Naive thymus-derived CD4-positive, alpha-beta T cell (primary cell): Measurements from ENCODE around the gene ZNF804B. TPM values are rescaled to one million over a fixed set of nuclear protein-coding genes. Genes with fewer than 3 reads are reported as not detected.

Experiments used
- ATAC-seq: fragments of 150-1000 bp; cut with Tn5 transposase; 2 replicates; pipeline ENCODE4 v1.10.0; 2021; ENCODE audit warnings: mild to moderate bottlenecking, moderate library complexity
- CTCF ChIA-PET: fragments of 350-600 bp; sonication (Branson Sonifier 250); formaldehyde crosslinking; loops from one replicate; lab custom pipeline; 2021; ENCODE audit warnings: antibody characterized with exemption; lab: Charles Lee
- POLR2A ChIA-PET: fragments of 350-600 bp; sonication (Branson Sonifier 250); formaldehyde crosslinking; loops from one replicate; lab custom pipeline; 2021; ENCODE audit warnings: antibody characterized with exemption, inconsistent platforms; lab: Charles Lee
- DNase-seq, 9 donors: peaks; one replicate each; pipeline versions ENCODE4 v3.0.0 to v3.0.0-alpha.2; 2020 to 2022; ENCODE audit warnings: mixed read lengths in 1 of 9
- H3K27ac ChIP-seq: one replicate; pipeline ENCODE4 v1.7.0; 2013; ENCODE audit warnings: mild to moderate bottlenecking, low read depth, low read length, moderate library complexity
- H3K27me3 ChIP-seq, 2 donors: one replicate each; pipeline ENCODE4 v1.7.0; 2013; ENCODE audit warnings: low read length in 2 of 2, mild to moderate bottlenecking in 2 of 2, moderate library complexity in 2 of 2; ENCODE audit not compliant: control insufficient read depth in 2 of 2, insufficient read depth in 2 of 2
- H3K36me3 ChIP-seq, 3 experiments: 1 replicate in 2 of 3; 2 replicates in 1 of 3; pipeline ENCODE4 v1.7.0; 2013; ENCODE audit warnings: low read length in 3 of 3, mild to moderate bottlenecking in 3 of 3, moderate library complexity in 1 of 3; ENCODE audit not compliant: insufficient read depth in 3 of 3, control insufficient read depth in 2 of 3
- H3K4me1 ChIP-seq, 2 donors: one replicate each; pipeline ENCODE4 v1.7.0; 2013; ENCODE audit warnings: low read length in 2 of 2, mild to moderate bottlenecking in 2 of 2, moderate library complexity in 1 of 2; ENCODE audit not compliant: control insufficient read depth in 2 of 2, insufficient read depth in 2 of 2
- H3K4me3 ChIP-seq: 2 replicates; pipeline ENCODE4 v1.7.0; 2013; ENCODE audit warnings: mild to moderate bottlenecking, low read length
- H3K9me3 ChIP-seq, 3 experiments: 1 replicate in 2 of 3; 2 replicates in 1 of 3; pipeline ENCODE4 v1.7.0; 2013; ENCODE audit warnings: low read length in 3 of 3; ENCODE audit not compliant: control insufficient read depth in 2 of 3
- H3K27ac Mint-ChIP-seq, 9 donors: one replicate each; pipeline ENCODE4 v1.8.0; 2020 to 2022; ENCODE audit warnings: mixed read lengths in 9 of 9, mild to moderate bottlenecking in 8 of 9, moderate library complexity in 5 of 9, inconsistent platforms in 2 of 9
- H3K27me3 Mint-ChIP-seq, 5 donors: one replicate each; pipeline ENCODE4 v1.8.0; 2021 to 2022; ENCODE audit warnings: mixed read lengths in 5 of 5, mild to moderate bottlenecking in 1 of 5
- H3K36me3 Mint-ChIP-seq, 5 donors: one replicate each; pipeline ENCODE4 v1.8.0; 2020 to 2022; ENCODE audit warnings: mixed read lengths in 5 of 5, mild to moderate bottlenecking in 3 of 5, inconsistent platforms in 1 of 5
- H3K4me1 Mint-ChIP-seq, 7 donors: one replicate each; pipeline ENCODE4 v1.8.0; 2020 to 2022; ENCODE audit warnings: mixed read lengths in 7 of 7, mild to moderate bottlenecking in 3 of 7, inconsistent platforms in 1 of 7
- H3K4me3 Mint-ChIP-seq, 10 donors: one replicate each; pipeline ENCODE4 v1.8.0; 2020 to 2022; ENCODE audit warnings: mild to moderate bottlenecking in 10 of 10, mixed read lengths in 10 of 10, moderate library complexity in 6 of 10, inconsistent platforms in 2 of 10
- H3K9me3 Mint-ChIP-seq, 11 donors: one replicate each; pipeline ENCODE4 v1.8.0; 2020 to 2022; ENCODE audit warnings: mixed read lengths in 11 of 11, mild to moderate bottlenecking in 4 of 11, inconsistent platforms in 1 of 11, moderate library complexity in 1 of 11
- intact Hi-C, 2 donors: fragments of 100-400 bp; cut with micrococcal nuclease; formaldehyde crosslinking; loops; one replicate each; pipeline ENCODE4 v1.15.1; 2023
- polyA plus RNA-seq, 2 donors: library from polyadenylated mRNA; unstranded; fragments of 300-500 nt; fragmentation: Illumina TruSeq; gene quantifications; one replicate each; pipeline ENCODE4 v1.2.3, GENCODE V29; 2021
- total RNA-seq, 6 experiments: library from RNA in 5 of 6; stranded (reverse) in 5 of 6; gene quantifications; 1 replicate in 5 of 6; 2 replicates in 1 of 6; pipeline ENCODE4 v1.2.3 and lab custom pipeline; 2021 to 2026

Gene ZNF804B
- total and polyA plus RNA-seq, 7 experiments from 2014 or later, result not detected

DNA sequence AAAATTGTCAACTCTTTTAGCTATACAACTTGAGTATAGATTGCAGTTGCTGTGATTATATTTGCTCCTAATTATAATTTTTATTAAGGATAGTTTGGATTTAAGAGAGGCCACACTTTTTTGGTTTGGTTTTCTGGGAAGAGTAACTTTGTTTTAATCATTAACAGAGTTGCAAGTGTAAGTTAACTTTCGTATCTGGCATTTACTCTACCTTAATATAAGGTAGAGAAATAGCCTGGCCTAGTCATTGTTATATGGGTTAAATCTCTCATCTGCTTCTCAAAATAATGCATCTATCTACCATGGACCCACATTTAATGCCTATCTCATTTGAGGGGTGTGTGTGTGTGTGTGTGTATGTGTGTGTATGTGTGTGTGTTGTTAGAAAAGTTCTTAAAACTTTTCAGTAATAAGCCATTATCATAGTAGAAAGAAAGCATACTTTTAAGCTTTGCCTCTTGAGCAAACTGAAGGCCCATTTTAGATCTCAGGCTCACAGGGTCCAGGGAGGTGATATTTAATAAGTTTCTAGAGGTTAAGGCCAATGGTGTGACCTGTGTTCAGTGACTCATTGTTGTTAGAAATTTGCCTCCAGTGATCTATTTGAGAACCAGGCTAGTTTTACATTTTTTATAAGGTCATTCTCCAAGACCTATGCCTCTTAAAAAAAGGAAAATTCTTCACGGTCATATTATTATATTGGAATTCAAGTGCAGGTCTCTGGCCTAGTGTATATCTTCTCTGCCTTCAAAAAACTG lies 47.0 kb downstream of the ZNF804B start:
- no peaks in the 10 kb centered on the region for H3K4me1 ChIP-seq
- Mint-ChIP-seq H3K36me3 (no peaks in the 10 kb centered on the region), H3K4me1 (no peaks in the 10 kb centered on the region), H3K27me3 (no peaks in the 10 kb centered on the region), H3K27ac (no peak overlapping the region), H3K4me3 (no peak overlapping the region), H3K9me3 (peaks cover 0 to 6% (median 0%) of the 10 kb centered on the region in 11 donors)
- ATAC-seq, result no peak
- ChIA-PET CTCF (no interaction called here), POLR2A (no interaction called here)
- H3K27me3 ChIP-seq, result no peaks in the 10 kb centered on the region
- intact Hi-C loops, result no loop called here
- no peaks in the 10 kb centered on the region for H3K9me3 ChIP-seq
- H3K36me3 ChIP-seq, result no peaks in the 10 kb centered on the region
- no peak overlapping the region for H3K27ac ChIP-seq
- no peak overlapping the region for H3K4me3 ChIP-seq
- DNase-seq, result no peak

DNA sequence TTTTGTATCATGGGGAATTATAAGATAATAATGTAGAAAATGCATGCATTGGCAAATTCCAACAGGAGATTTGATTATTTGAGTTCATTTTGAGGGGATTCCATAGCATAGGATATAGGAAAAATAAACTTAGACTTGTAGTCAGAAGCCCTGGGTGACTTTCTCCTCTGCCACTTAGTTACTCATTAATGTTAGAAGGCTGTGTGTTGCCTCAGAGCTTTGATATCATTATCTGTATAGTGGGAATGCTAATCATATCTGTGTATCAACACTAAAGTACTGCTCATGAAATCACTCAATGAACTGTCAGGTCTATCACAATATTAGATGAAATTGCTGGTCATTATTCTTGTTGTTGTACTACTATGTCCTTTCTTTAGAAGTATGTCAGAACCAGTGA lies 59.1 kb downstream of the ZNF804B start:
- DNase-seq (no peak), ATAC-seq (no peak)
- H3K4me3 ChIP-seq, result no peak overlapping the region
- Mint-ChIP-seq H3K4me1 (no peaks in the 10 kb centered on the region), H3K27me3 (peaks cover 0 to 6% (median 0%) of the 10 kb centered on the region in 5 donors), H3K27ac (no peak overlapping the region), H3K4me3 (no peak overlapping the region), H3K36me3 (no peaks in the 10 kb centered on the region), H3K9me3 (peaks cover 0 to 5% (median under 1%) of the 10 kb centered on the region in 11 donors)
- H3K36me3 ChIP-seq, result no peaks in the 10 kb centered on the region
- H3K27ac ChIP-seq, result no peak overlapping the region
- CTCF ChIA-PET, result no interaction called here
- intact Hi-C loops, result no loop called here
- H3K9me3 ChIP-seq, result no peaks in the 10 kb centered on the region
- POLR2A ChIA-PET, result no interaction called here
- H3K27me3 ChIP-seq, result no peaks in the 10 kb centered on the region
- no peaks in the 10 kb centered on the region for H3K4me1 ChIP-seq

DNA sequence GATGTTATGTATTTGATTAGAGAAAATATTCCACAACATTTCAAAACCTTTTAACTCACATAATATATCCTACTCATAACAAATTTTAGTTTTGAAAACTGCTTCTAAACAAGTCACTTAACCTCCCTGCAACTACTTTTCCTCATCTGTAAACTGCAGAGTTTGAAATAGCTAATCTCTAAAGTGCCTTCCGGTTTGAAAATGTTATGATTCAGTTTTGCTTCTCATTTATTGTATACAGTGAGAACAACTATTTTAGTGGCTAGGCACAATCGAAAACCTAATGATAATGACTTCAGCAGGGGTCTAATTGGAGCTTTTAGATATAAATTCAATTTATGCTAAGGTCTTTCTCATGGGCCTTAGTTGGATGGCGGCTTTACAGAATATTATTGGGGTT lies 66.7 kb downstream of the ZNF804B start:
- H3K4me3 ChIP-seq, result no peak overlapping the region
- POLR2A ChIA-PET, result no interaction called here
- H3K27ac Mint-ChIP-seq, result no peak overlapping the region

DNA sequence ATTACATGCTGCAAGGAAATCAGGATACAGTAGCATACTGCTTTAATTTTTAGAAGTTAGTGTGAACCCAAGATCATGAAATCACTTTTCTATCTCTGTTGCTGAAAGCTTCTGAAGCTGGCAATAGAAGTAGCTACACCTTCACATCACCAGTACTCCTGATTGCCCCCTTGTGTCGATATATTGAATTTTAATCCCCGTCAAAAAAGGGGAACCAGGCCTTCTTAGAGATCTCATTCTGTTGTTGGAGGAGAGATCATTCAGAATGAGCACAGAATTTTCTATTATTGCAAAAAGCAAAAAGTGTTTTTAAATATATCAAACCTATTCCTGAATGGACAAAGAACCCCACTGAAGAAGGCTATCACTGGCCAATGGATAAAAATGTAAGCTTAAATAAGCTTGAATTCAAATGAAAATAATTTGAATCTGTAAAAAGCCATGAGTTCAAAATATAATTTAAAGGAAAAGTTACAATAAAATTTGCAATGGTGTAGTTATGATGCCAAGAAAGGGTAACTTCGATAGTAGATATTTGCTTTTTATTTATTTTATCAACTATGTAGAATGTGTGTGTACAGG lies 75.7 kb downstream of the ZNF804B start:
- intact Hi-C loops, result loop anchor here (2.0 to 5.0 kb wide), 3 partner anchors 590 to 788 kb away; no protein-coding TSS in a partner anchor
- CTCF ChIA-PET, result interaction anchor here (0.5 kb wide), 1 partner anchor 787 kb away, joined by 3 read pairs; no protein-coding TSS in a partner anchor
- H3K27ac ChIP-seq, result no peak overlapping the region
- H3K36me3 ChIP-seq, result no peaks in the 10 kb centered on the region
- Mint-ChIP-seq H3K27ac (no peak overlapping the region), H3K27me3 (no peaks in the 10 kb centered on the region), H3K4me1 (no peaks in the 10 kb centered on the region), H3K36me3 (no peaks in the 10 kb centered on the region), H3K9me3 (no peaks in the 10 kb centered on the region), H3K4me3 (no peak overlapping the region)
- no peaks in the 10 kb centered on the region for H3K27me3 ChIP-seq
- DNase-seq (peak in 1 of 9 donors; percentile 2), ATAC-seq (no peak)
- H3K4me1 ChIP-seq, result no peaks in the 10 kb centered on the region
- POLR2A ChIA-PET, result no interaction called here
- H3K9me3 ChIP-seq, result no peaks in the 10 kb centered on the region
- no peak overlapping the region for H3K4me3 ChIP-seq

More for the DNA sequence above, 66.7 kb downstream of the ZNF804B start:
- H3K4me1 Mint-ChIP-seq, result no peaks in the 10 kb centered on the region
- no peak overlapping the region for H3K4me3 Mint-ChIP-seq
- H3K36me3 Mint-ChIP-seq, result no peaks in the 10 kb centered on the region
- intact Hi-C loops, result no loop called here
- DNase-seq, result no peak
- Histone ChIP-seq H3K9me3 (no peaks in the 10 kb centered on the region), H3K4me1 (no peaks in the 10 kb centered on the region), H3K27me3 (no peaks in the 10 kb centered on the region), H3K27ac (no peak overlapping the region), H3K36me3 (no peaks in the 10 kb centered on the region)
- H3K27me3 Mint-ChIP-seq, result peaks cover 0 to 5% (median 0%) of the 10 kb centered on the region in 5 donors
- no peak for ATAC-seq
- H3K9me3 Mint-ChIP-seq, result peaks cover 0 to 8% (median 2%) of the 10 kb centered on the region in 11 donors
- CTCF ChIA-PET, result no interaction called here

DNA sequence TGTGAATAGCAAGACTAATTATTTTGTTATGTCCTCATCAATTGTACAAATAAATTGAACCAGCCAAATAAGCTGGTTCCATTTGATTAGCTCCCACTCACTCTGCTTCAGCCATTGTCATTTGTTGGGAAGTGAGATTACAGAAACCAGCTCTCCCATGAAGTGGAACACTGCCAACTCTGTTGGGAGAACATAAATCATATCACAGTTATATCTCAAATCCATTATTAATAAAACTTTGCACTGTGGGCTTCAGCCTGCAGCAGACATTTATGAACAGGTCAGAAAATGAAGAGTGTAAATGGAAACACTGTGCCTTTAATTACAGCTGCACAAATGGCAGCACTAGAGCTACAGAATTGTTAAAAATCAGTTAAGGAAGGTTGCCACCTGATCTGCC lies 82.7 kb downstream of the ZNF804B start:
- no peak for ATAC-seq
- no peak overlapping the region for H3K4me3 ChIP-seq
- POLR2A ChIA-PET, result no interaction called here

DNA sequence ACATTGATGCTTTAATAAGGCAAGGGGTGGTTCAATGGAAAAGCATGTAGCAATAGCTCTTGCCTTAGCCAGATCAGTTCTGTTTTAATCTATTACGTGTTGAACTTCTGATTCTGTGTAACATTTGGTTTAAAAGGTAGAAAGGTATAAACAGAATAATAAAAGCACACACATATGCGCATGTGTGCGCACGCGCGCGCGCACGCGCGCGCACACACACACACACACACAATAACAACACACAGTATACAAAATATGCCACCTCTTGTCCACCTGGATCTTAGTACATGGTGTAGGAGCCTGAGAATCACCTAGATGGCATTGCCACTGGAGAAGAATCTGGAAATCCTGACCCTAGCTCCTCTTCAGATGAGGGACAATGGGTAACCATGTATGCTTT lies 85.6 kb downstream of the ZNF804B start:
- no peak for ATAC-seq
- H3K4me3 ChIP-seq, result no peak overlapping the region
- no peaks in the 10 kb centered on the region for H3K9me3 ChIP-seq
- Mint-ChIP-seq H3K4me1 (no peaks in the 10 kb centered on the region), H3K4me3 (no peak overlapping the region), H3K36me3 (no peaks in the 10 kb centered on the region), H3K9me3 (peaks cover 0 to under 1% (median 0%) of the 10 kb centered on the region in 11 donors), H3K27me3 (peaks cover 0 to 9% (median 0%) of the 10 kb centered on the region in 5 donors), H3K27ac (no peak overlapping the region)
- H3K27ac ChIP-seq, result no peak overlapping the region
- no peak for DNase-seq
- intact Hi-C loops, result no loop called here
- no peaks in the 10 kb centered on the region for H3K27me3 ChIP-seq
- H3K36me3 ChIP-seq, result no peaks in the 10 kb centered on the region
- ChIA-PET POLR2A (no interaction called here), CTCF (no interaction called here)
- H3K4me1 ChIP-seq, result no peaks in the 10 kb centered on the region

More for the DNA sequence above, 82.7 kb downstream of the ZNF804B start:
- Mint-ChIP-seq H3K36me3 (no peaks in the 10 kb centered on the region), H3K27ac (no peak overlapping the region), H3K4me1 (no peaks in the 10 kb centered on the region), H3K9me3 (no peaks in the 10 kb centered on the region), H3K4me3 (no peak overlapping the region), H3K27me3 (peaks cover 0 to 9% (median 0%) of the 10 kb centered on the region in 5 donors)
- H3K4me1 ChIP-seq, result no peaks in the 10 kb centered on the region
- no peaks in the 10 kb centered on the region for H3K27me3 ChIP-seq
- H3K9me3 ChIP-seq, result no peaks in the 10 kb centered on the region
- H3K36me3 ChIP-seq, result no peaks in the 10 kb centered on the region
- H3K27ac ChIP-seq, result no peak overlapping the region
- no peak for DNase-seq
- CTCF ChIA-PET, result no interaction called here
- intact Hi-C loops, result no loop called here

DNA sequence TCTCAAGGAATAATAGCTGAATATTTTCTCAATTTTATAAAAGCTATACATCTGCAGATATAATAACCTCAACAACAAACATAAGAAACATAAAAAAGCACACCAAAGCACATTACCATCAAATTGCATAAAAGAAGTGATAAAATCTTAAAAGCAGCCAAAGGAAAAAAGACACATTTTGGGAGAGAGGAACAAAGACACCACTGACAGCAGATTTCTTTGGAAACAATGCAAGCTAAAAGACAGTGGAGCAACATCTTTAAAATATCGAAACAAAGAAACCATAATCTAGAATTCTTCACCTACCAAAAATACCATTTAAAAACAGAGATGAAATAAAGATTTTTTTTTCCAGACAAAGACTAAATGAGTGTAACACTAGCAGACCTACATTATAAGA lies 91.7 kb downstream of the ZNF804B start:
- ATAC-seq (no peak), DNase-seq (no peak)
- H3K9me3 ChIP-seq, result no peaks in the 10 kb centered on the region
- no peaks in the 10 kb centered on the region for H3K36me3 ChIP-seq
- intact Hi-C loops, result no loop called here
- no peak overlapping the region for H3K4me3 ChIP-seq
- CTCF ChIA-PET, result no interaction called here
- Mint-ChIP-seq H3K4me1 (no peaks in the 10 kb centered on the region), H3K27me3 (no peaks in the 10 kb centered on the region), H3K9me3 (peaks cover 0 to 4% (median 1%) of the 10 kb centered on the region in 11 donors), H3K36me3 (no peaks in the 10 kb centered on the region), H3K4me3 (no peak overlapping the region), H3K27ac (no peak overlapping the region)
- H3K27me3 ChIP-seq, result no peaks in the 10 kb centered on the region
- POLR2A ChIA-PET, result no interaction called here
- no peak overlapping the region for H3K27ac ChIP-seq
- H3K4me1 ChIP-seq, result no peaks in the 10 kb centered on the region
